ENCODE results near the gene OR2V2. TPM values are rescaled to one million over a fixed set of nuclear protein-coding genes. Genes with fewer than 3 reads are reported as not detected.

OR2V2 gene
- total and polyA plus RNA-seq, 2 donors (not counting 3 experiments of a cell fraction or from before 2014, with no cell fraction given), result not detected

GRCh38 chr5:181181650-181182565 lies 34.5 kb downstream of the OR2V2 start:
- no peak overlapping the region for H3K27ac ChIP-seq (ENCODE audit: insufficient read depth, low read depth, low read length)
- intact Hi-C loops (cut with micrococcal nuclease), result loop anchor here (1.0 to 10.0 kb wide), 3 partner anchors 9 to 687 kb away; partner anchors contain the start of gene CNOT6
- peak; percentile 76 to 79 for TF ChIP-seq CTCF (IDR thresholded peaks at IDR 0.05; ENCODE audit: extremely low read depth in 1 of 2, insufficient read depth in 1 of 2, low read depth in 1 of 2, low read length in 2 of 2)
- TF ChIP-seq POLR2A (IDR thresholded peaks at IDR 0.05; ENCODE audit: low read depth, low read length), result no peak

GRCh38 chr5:181182651-181183050 lies 35.3 kb downstream of the OR2V2 start:
- FAIRE-seq, result no peak
- Histone ChIP-seq H3K4me2 (ENCODE audit: insufficient read depth, low read length) (no peak overlapping the region), H3K36me3 (ENCODE audit: control insufficient read depth in 2 of 2, extremely low read depth in 1 of 2, insufficient read depth in 2 of 2, low read length in 2 of 2) (no peaks in the 10 kb centered on the region), H3K9ac (replicated peaks; ENCODE audit: extremely low read depth, insufficient read depth, low read length) (no peak overlapping the region), H3K27ac (ENCODE audit: insufficient read depth, low read depth, low read length) (no peak overlapping the region), H2AFZ (ENCODE audit: low read depth, low read length) (no peak overlapping the region), H3K9me1 (replicated peaks; ENCODE audit: control insufficient read depth, extremely low read depth, insufficient read depth, low read length) (no peaks in the 10 kb centered on the region), H3K27me3 (ENCODE audit: control insufficient read depth in 2 of 2, insufficient read depth in 2 of 2, low read length in 2 of 2) (peaks cover 3 to 4% of the 10 kb centered on the region in 2 experiments), H3K79me2 (ENCODE audit: control insufficient read depth, insufficient read depth, low read length) (no peaks in the 10 kb centered on the region), H4K20me1 (replicated peaks; ENCODE audit: control insufficient read depth, extremely low read depth, insufficient read depth, low read length) (no peaks in the 10 kb centered on the region), H3K4me1 (ENCODE audit: control insufficient read depth, extremely low read depth, insufficient read depth, low read length) (no peaks in the 10 kb centered on the region), H3K4me3 (replicated peaks in 1 of 3; ENCODE audit: insufficient read depth in 1 of 3, low read depth in 1 of 3, low read length in 3 of 3) (no peak overlapping the region), H3K9me3 (replicated peaks; ENCODE audit: control insufficient read depth, insufficient read depth, low read length) (no peaks in the 10 kb centered on the region)
- no peak for DNase-seq (ENCODE audit: low read depth, low spot score)
- no TSS peak for BruUV-seq (replicated peaks)
- no peak for TF ChIP-seq CTCF (IDR thresholded peaks at IDR 0.05; ENCODE audit: extremely low read depth in 1 of 2, insufficient read depth in 1 of 2, low read depth in 1 of 2, low read length in 2 of 2)
- TF ChIP-seq MYC (IDR thresholded peaks at IDR 0.05; ENCODE audit: low read depth, low read length), result no peak
- no peak for TF ChIP-seq POLR2A (IDR thresholded peaks at IDR 0.05; ENCODE audit: low read depth, low read length)
- TF ChIP-seq FOS (IDR thresholded peaks at IDR 0.05; ENCODE audit: borderline replicate concordance, insufficient read depth, low read length), result no peak
- no peak for TF ChIP-seq GATA2 (IDR thresholded peaks at IDR 0.05; ENCODE audit: insufficient read depth, insufficient read length, low read depth, low read length)
- no peak for TF ChIP-seq MAX (IDR thresholded peaks at IDR 0.05; ENCODE audit: insufficient read depth, insufficient read length)
- dilution Hi-C loops (cut with MboI; ENCODE audit: extremely low pct_ligation_motif_present, low sequenced_read_pairs) (no loop called here), intact Hi-C loops (cut with micrococcal nuclease) (loop anchor here (1.0 to 10.0 kb wide), 3 partner anchors 9 to 688 kb away; partner anchors contain the start of gene CNOT6)
- POLR2A ChIA-PET, result interaction anchor here (2.1 kb wide), 1 partner anchor 10 kb away, joined by 4 read pairs; no protein-coding TSS in a partner anchor
- CTCF ChIA-PET, result interaction anchor here (0.7 to 1.1 kb wide), 3 partner anchors 10 to 398 kb away, joined by 3 to 5 read pairs (median 3); no protein-coding TSS in a partner anchor

More at GRCh38 chr5:181181650-181182565, 34.5 kb downstream of the OR2V2 start:
- Histone ChIP-seq H3K4me2 (ENCODE audit: insufficient read depth, low read length) (no peak overlapping the region), H2AFZ (ENCODE audit: low read depth, low read length) (no peak overlapping the region), H3K79me2 (ENCODE audit: control insufficient read depth, insufficient read depth, low read length) (no peaks in the 10 kb centered on the region), H3K4me1 (ENCODE audit: control insufficient read depth, extremely low read depth, insufficient read depth, low read length) (no peaks in the 10 kb centered on the region), H4K20me1 (replicated peaks; ENCODE audit: control insufficient read depth, extremely low read depth, insufficient read depth, low read length) (no peaks in the 10 kb centered on the region), H3K9me3 (replicated peaks; ENCODE audit: control insufficient read depth, insufficient read depth, low read length) (no peaks in the 10 kb centered on the region), H3K27me3 (ENCODE audit: control insufficient read depth in 2 of 2, insufficient read depth in 2 of 2, low read length in 2 of 2) (peaks cover 3 to 4% of the 10 kb centered on the region in 2 experiments), H3K9me1 (replicated peaks; ENCODE audit: control insufficient read depth, extremely low read depth, insufficient read depth, low read length) (no peaks in the 10 kb centered on the region), H3K36me3 (ENCODE audit: control insufficient read depth in 2 of 2, extremely low read depth in 1 of 2, insufficient read depth in 2 of 2, low read length in 2 of 2) (no peaks in the 10 kb centered on the region), H3K9ac (replicated peaks; ENCODE audit: extremely low read depth, insufficient read depth, low read length) (no peak overlapping the region), H3K4me3 (replicated peaks in 1 of 3; ENCODE audit: insufficient read depth in 1 of 3, low read depth in 1 of 3, low read length in 3 of 3) (no peak overlapping the region)
- FAIRE-seq (peak; percentile 77), DNase-seq (ENCODE audit: low read depth, low spot score) (peak; percentile 77)
- BruUV-seq (replicated peaks), result no TSS peak
- dilution Hi-C loops (cut with MboI; ENCODE audit: extremely low pct_ligation_motif_present, low sequenced_read_pairs), result no loop called here
- CTCF ChIA-PET, result interaction anchor here (0.7 to 1.0 kb wide), 2 partner anchors 9 to 11 kb away, joined by 3 to 5 read pairs; no protein-coding TSS in a partner anchor
- POLR2A ChIA-PET, result no interaction called here

Data from endothelial cell of umbilical vein (primary cell).